Mesenchymal stem cell (in vitro differentiated cells and primary cell): ENCODE data around the gene CARD11.

ENCODE experiments used
- DNase-seq: peaks from one replicate; pipeline ENCODE4 v3.0.0-alpha.2; 2013
- H2AFZ ChIP-seq: one replicate; pipeline ENCODE4 v1.6.1; 2013; ENCODE audit warnings: low read depth, mild to moderate bottlenecking, control low read depth, inconsistent platforms, low read length, moderate library complexity
- H2AK5ac ChIP-seq: 2 replicates; pipeline ENCODE4 v1.6.1; 2013; ENCODE audit warnings: low read length, moderate library complexity, mild to moderate bottlenecking, inconsistent platforms; ENCODE audit not compliant: severe bottlenecking
- H2BK120ac ChIP-seq: one replicate; pipeline ENCODE4 v1.6.1; 2013; ENCODE audit warnings: low read depth, mild to moderate bottlenecking, inconsistent platforms, low read length, moderate library complexity
- H2BK12ac ChIP-seq, 2 experiments: one replicate each; pipeline ENCODE4 v1.6.1; 2013; ENCODE audit warnings: inconsistent platforms in 2 of 2, low read length in 2 of 2, mild to moderate bottlenecking in 2 of 2, moderate library complexity in 2 of 2, control low read depth in 1 of 2
- H2BK15ac ChIP-seq: one replicate; pipeline ENCODE4 v1.6.1; 2013; ENCODE audit warnings: mild to moderate bottlenecking, low read depth, inconsistent platforms; ENCODE audit not compliant: poor library complexity, severe bottlenecking
- H2BK5ac ChIP-seq: 2 replicates; pipeline ENCODE4 v1.6.1; 2013; ENCODE audit warnings: low read depth, mild to moderate bottlenecking, low read length, control low read depth, inconsistent platforms; ENCODE audit not compliant: poor library complexity, severe bottlenecking
- H3K14ac ChIP-seq, 2 experiments: one replicate each; pipeline ENCODE4 v1.6.1; 2013; ENCODE audit warnings: inconsistent platforms in 2 of 2, low read length in 2 of 2, control low read depth in 1 of 2, mild to moderate bottlenecking in 1 of 2, moderate library complexity in 1 of 2
- H3K18ac ChIP-seq, 2 experiments: one replicate each; pipeline ENCODE4 v1.6.1; 2013; ENCODE audit warnings: inconsistent platforms in 2 of 2, low read length in 2 of 2, control low read depth in 1 of 2, low read depth in 1 of 2, mild to moderate bottlenecking in 1 of 2
- H3K23ac ChIP-seq, 2 experiments: one replicate each; pipeline ENCODE4 v1.6.1; 2013; ENCODE audit warnings: inconsistent platforms in 2 of 2, low read length in 2 of 2, mild to moderate bottlenecking in 2 of 2, moderate library complexity in 2 of 2, control low read depth in 1 of 2
- H3K27ac ChIP-seq: 2 replicates; pipeline ENCODE4 v1.5.1; 2013; ENCODE audit warnings: mild to moderate bottlenecking, moderate library complexity, low read length, control low read depth, inconsistent platforms; ENCODE audit not compliant: poor library complexity, severe bottlenecking
- H3K27me3 ChIP-seq, 2 experiments: 2 replicates each; pipeline versions ENCODE4 v1.6.1 to v1.7.0; 2013; ENCODE audit warnings: low read length in 2 of 2, mild to moderate bottlenecking in 2 of 2, moderate library complexity in 2 of 2, control low read depth in 1 of 2, inconsistent platforms in 1 of 2; ENCODE audit not compliant: control insufficient read depth in 1 of 2, insufficient read depth in 1 of 2
- H3K36me3 ChIP-seq, 2 experiments: 2 replicates each; pipeline versions ENCODE4 v1.6.1 to v1.7.0; 2013; ENCODE audit warnings: low read length in 2 of 2, control low read depth in 1 of 2, inconsistent platforms in 1 of 2, low read depth in 1 of 2, mild to moderate bottlenecking in 1 of 2; ENCODE audit not compliant: insufficient read depth in 2 of 2, control insufficient read depth in 1 of 2
- H3K4ac ChIP-seq, 2 experiments: one replicate each; pipeline ENCODE4 v1.6.1; 2013; ENCODE audit warnings: inconsistent platforms in 2 of 2, low read length in 2 of 2, mild to moderate bottlenecking in 2 of 2, moderate library complexity in 2 of 2, control low read depth in 1 of 2, low read depth in 1 of 2
- H3K4me1 ChIP-seq: 2 replicates; pipeline ENCODE4 v1.6.1; 2013; ENCODE audit warnings: low read depth, low read length, control low read depth; ENCODE audit not compliant: control insufficient read depth, insufficient read depth
- H3K4me2 ChIP-seq: 2 replicates; pipeline ENCODE4 v1.6.1; 2013; ENCODE audit warnings: low read length, mild to moderate bottlenecking, inconsistent platforms; ENCODE audit not compliant: poor library complexity, severe bottlenecking
- H3K4me3 ChIP-seq, 2 experiments: 2 replicates each; pipeline versions ENCODE4 v1.5.1 to v1.7.0; 2013; ENCODE audit warnings: low read length in 2 of 2, mild to moderate bottlenecking in 2 of 2, control low read depth in 1 of 2, low read depth in 1 of 2; ENCODE audit not compliant: insufficient read depth in 1 of 2
- H3K79me1 ChIP-seq: replicated peaks from 2 replicates; pipeline ENCODE4 v1.6.1; 2013; ENCODE audit warnings: mild to moderate bottlenecking, control low read depth, low read length, inconsistent platforms; ENCODE audit not compliant: poor library complexity, severe bottlenecking
- H3K9ac ChIP-seq: 2 replicates; pipeline ENCODE4 v1.7.0; 2013; ENCODE audit warnings: mild to moderate bottlenecking, low read length, moderate library complexity
- H3K9me3 ChIP-seq: 2 replicates; pipeline ENCODE4 v1.7.0; 2013; ENCODE audit warnings: mild to moderate bottlenecking, low read length; ENCODE audit not compliant: control insufficient read depth
- H4K8ac ChIP-seq: one replicate; pipeline ENCODE4 v1.6.1; 2013; ENCODE audit warnings: inconsistent platforms, mild to moderate bottlenecking, low read length, moderate library complexity
- H4K91ac ChIP-seq: one replicate; pipeline ENCODE4 v1.6.1; 2013; ENCODE audit warnings: mild to moderate bottlenecking, low read length, inconsistent platforms
- whole genome bisulfite sequencing: methylation state at CpG from one replicate; pipeline ENCODE4 v1.1.7; 2013; ENCODE audit warnings: mixed read lengths; 5-methylcytosine and 5-hydroxymethylcytosine counted together

CARD11 gene

GRCh38 chr7:3019801-3020200 lies 23.9 kb downstream of the CARD11 start:
- Histone ChIP-seq H2BK5ac (no peak overlapping the region), H3K36me3 (no peaks in the 10 kb centered on the region), H3K4me3 (no peak overlapping the region), H3K27me3 (peaks cover 0 to 2% of the 10 kb centered on the region in 2 experiments), H3K14ac (no peak overlapping the region), H3K4me1 (no peaks in the 10 kb centered on the region), H2AK5ac (no peak overlapping the region), H2BK12ac (no peak overlapping the region), H4K91ac (no peak overlapping the region), H3K23ac (no peak overlapping the region), H3K4ac (no peak overlapping the region), H3K9ac (no peak overlapping the region), H2BK120ac (no peak overlapping the region), H3K9me3 (peaks cover 23% of the 10 kb centered on the region), H2AFZ (no peak overlapping the region), H3K18ac (no peak overlapping the region), H3K27ac (no peak overlapping the region), H4K8ac (no peak overlapping the region), H3K4me2 (no peak overlapping the region), H3K79me1 (no peaks in the 10 kb centered on the region), H2BK15ac (no peak overlapping the region)
- DNase-seq: no peak
- WGBS: 81% methylated on average over 4 of the region's 4 CpGs

- no peak for DNase-seq
- H3K4me2 ChIP-seq: no peak overlapping the region
- no peak overlapping the region for H3K4me3 ChIP-seq
- H2AK5ac ChIP-seq: no peak overlapping the region
- H2BK120ac ChIP-seq: no peak overlapping the region
- no peak overlapping the region for H3K27ac ChIP-seq
- H2BK15ac ChIP-seq: no peak overlapping the region
- no peak overlapping the region for H4K91ac ChIP-seq
- no peaks in the 10 kb centered on the region for H3K79me1 ChIP-seq
- no peak overlapping the region for H2AFZ ChIP-seq
- H3K27me3 ChIP-seq: no peaks in the 10 kb centered on the region
- H4K8ac ChIP-seq: no peak overlapping the region
- 93% methylated on average over 23 of the region's 23 CpGs for WGBS
- H3K9ac ChIP-seq: no peak overlapping the region
- H3K4me1 ChIP-seq: no peaks in the 10 kb centered on the region
- H3K18ac ChIP-seq: no peak overlapping the region
- H3K4ac ChIP-seq: no peak overlapping the region
- no peak overlapping the region for H2BK12ac ChIP-seq
- no peak overlapping the region for H3K23ac ChIP-seq
- peaks cover 5% of the 10 kb centered on the region for H3K9me3 ChIP-seq
- H2BK5ac ChIP-seq: no peak overlapping the region
- no peak overlapping the region for H3K14ac ChIP-seq
- H3K36me3 ChIP-seq: no peaks in the 10 kb centered on the region
Observed at GRCh38 chr7:3013975-3014792, 29.5 kb downstream of the CARD11 start.

GRCh38 chr7:3011211-3011852 lies 32.3 kb downstream of the CARD11 start:
- Histone ChIP-seq H3K4me3 (no peak overlapping the region), H2BK5ac (no peak overlapping the region), H3K4ac (no peak overlapping the region), H3K36me3 (no peaks in the 10 kb centered on the region), H3K18ac (no peak overlapping the region), H3K27me3 (peaks cover 0 to 2% of the 10 kb centered on the region in 2 experiments), H3K79me1 (no peaks in the 10 kb centered on the region), H2AK5ac (no peak overlapping the region), H4K8ac (no peak overlapping the region), H2BK15ac (no peak overlapping the region), H4K91ac (no peak overlapping the region), H3K9ac (no peak overlapping the region), H2BK12ac (no peak overlapping the region), H3K4me1 (no peaks in the 10 kb centered on the region), H3K27ac (no peak overlapping the region), H3K9me3 (peaks cover 2% of the 10 kb centered on the region), H3K23ac (no peak overlapping the region), H2AFZ (no peak overlapping the region), H3K14ac (no peak overlapping the region), H3K4me2 (no peak overlapping the region), H2BK120ac (no peak overlapping the region)
- WGBS: 90% methylated on average over 3 of the region's 5 CpGs
- no peak for DNase-seq

GRCh38 chr7:3010161-3010560 lies 33.5 kb downstream of the CARD11 start:
- Histone ChIP-seq H2BK120ac (no peak overlapping the region), H2BK15ac (no peak overlapping the region), H3K36me3 (no peaks in the 10 kb centered on the region), H3K79me1 (no peaks in the 10 kb centered on the region), H3K4ac (no peak overlapping the region), H3K9me3 (peaks cover 3% of the 10 kb centered on the region), H2AK5ac (no peak overlapping the region), H3K27me3 (peaks cover 0 to 2% of the 10 kb centered on the region in 2 experiments), H3K9ac (no peak overlapping the region), H4K91ac (no peak overlapping the region), H3K23ac (no peak overlapping the region), H2BK5ac (no peak overlapping the region), H3K4me3 (no peak overlapping the region), H3K27ac (no peak overlapping the region), H4K8ac (no peak overlapping the region), H3K4me2 (no peak overlapping the region), H3K18ac (no peak overlapping the region), H3K4me1 (peaks cover under 1% of the 10 kb centered on the region), H2AFZ (no peak overlapping the region), H2BK12ac (no peak overlapping the region), H3K14ac (no peak overlapping the region)
- no peak for DNase-seq
- WGBS: 92% methylated on average over 6 of the region's 7 CpGs
